GM18868 (cell line): ENCODE data around the gene SLA2.
"Not testable (repeated sequence)": the region's sequence is repeated elsewhere in the genome, so short reads cannot be mapped to it uniquely, and the experiment has no call there.

Experiments used
- ATAC-seq: cut with Tn5 transposase; IDR thresholded peaks from one replicate; pipeline ENCODE4 v1.9.1; 2021; ENCODE audit warnings: mild to moderate bottlenecking, moderate library complexity; ENCODE audit not compliant: unreplicated experiment

SLA2 gene

GRCh38 chr20:36576081-36576445 lies 69.9 kb downstream of the SLA2 start:
- no peak for ATAC-seq

GRCh38 chr20:36574366-36575135 lies 71.4 kb downstream of the SLA2 start:
- no peak for ATAC-seq

GRCh38 chr20:36573798-36574365 lies 72.1 kb downstream of the SLA2 start:
- no peak for ATAC-seq

GRCh38 chr20:36573103-36573797 lies 72.7 kb downstream of the SLA2 start, which contains the start of gene TGIF2:
Gene TGIF2, plus strand, starts transcription at chr20:36573597. Its CDS starts 5,178 bp downstream, at chr20:36578775.
- peak; percentile 67 for ATAC-seq

GRCh38 chr20:36572701-36573102 lies 73.3 kb downstream of the SLA2 start:
- ATAC-seq: peak; percentile 23

- no peak for ATAC-seq
These were observed 74.2 kb downstream of the SLA2 start for GRCh38 chr20:36571564-36572504.

GRCh38 chr20:36569847-36570429 lies 76.1 kb downstream of the SLA2 start:
- no peak for ATAC-seq

- no peak for ATAC-seq
These were observed 80.5 kb downstream of the SLA2 start for GRCh38 chr20:36565520-36565919.

GRCh38 chr20:36564726-36565121 lies 81.3 kb downstream of the SLA2 start:
- ATAC-seq: not testable (repeated sequence)

- ATAC-seq: not testable (repeated sequence)
These were observed 81.8 kb downstream of the SLA2 start for GRCh38 chr20:36564078-36564725.

- ATAC-seq: no peak
These were observed 82.6 kb downstream of the SLA2 start for GRCh38 chr20:36563374-36563773.

GRCh38 chr20:36562724-36563123 lies 83.3 kb downstream of the SLA2 start:
- no peak for ATAC-seq
